H1 (cell line): ENCODE results near the gene PRMT5. TPM values are rescaled to one million over a fixed set of nuclear protein-coding genes. Genes with fewer than 3 reads are reported as not detected.

ENCODE experiments used
- CTCF ChIA-PET: fragments of 300-600 bp; sonication (Branson Sonifier 250); formaldehyde crosslinking; loops from one replicate; lab custom pipeline; 2021; ENCODE audit not compliant: partially characterized antibody; lab: Charles Lee
- POLR2A ChIA-PET: fragments of 300-600 bp; sonication (Branson Sonifier 250); formaldehyde crosslinking; loops from one replicate; lab custom pipeline; 2021; ENCODE audit warnings: inconsistent platforms; ENCODE audit not compliant: partially characterized antibody; lab: Charles Lee
- DNase-seq, 2 experiments: peaks; one replicate each; pipeline versions ENCODE4 v3.0.0 to v3.0.0-alpha.2; 2010 to 2022; ENCODE audit warnings: low spot score in 2 of 2, low read depth in 1 of 2, mixed read lengths in 1 of 2
- FAIRE-seq: peaks from 2 replicates; lab custom pipeline; 2011; peaks lifted over from hg19 to GRCh38; lab: Jason Lieb, UNC
- H2AFZ ChIP-seq: 2 replicates; pipeline ENCODE4 v1.8.1; 2012; ENCODE audit warnings: low read length, inconsistent platforms
- H2AK5ac ChIP-seq: 2 replicates; pipeline ENCODE4 v1.6.1; 2013; ENCODE audit warnings: low read depth, low read length
- H2BK120ac ChIP-seq: replicated peaks from 2 replicates; pipeline ENCODE3; 2013; ENCODE audit warnings: low read depth, low read length, inconsistent platforms
- H2BK12ac ChIP-seq: 2 replicates; pipeline ENCODE4 v1.6.1; 2013; ENCODE audit warnings: low read depth, low read length
- H2BK15ac ChIP-seq: 2 replicates; pipeline ENCODE4 v1.6.1; 2013; ENCODE audit warnings: low read length
- H2BK20ac ChIP-seq: 2 replicates; pipeline ENCODE4 v1.6.1; 2013; ENCODE audit warnings: low read length
- H2BK5ac ChIP-seq: 2 replicates; pipeline ENCODE4 v1.6.1; 2013; ENCODE audit warnings: low read depth, low read length
- H3K14ac ChIP-seq: 2 replicates; pipeline ENCODE4 v1.6.1; 2013; ENCODE audit warnings: inconsistent platforms; ENCODE audit not compliant: insufficient read length
- H3K18ac ChIP-seq: 2 replicates; pipeline ENCODE4 v1.6.1; 2013; ENCODE audit warnings: low read length; ENCODE audit errors: extremely low read depth
- H3K23ac ChIP-seq: 2 replicates; pipeline ENCODE4 v1.6.1; 2013; ENCODE audit warnings: inconsistent platforms; ENCODE audit not compliant: insufficient read length
- H3K23me2 ChIP-seq: 2 replicates; pipeline ENCODE4 v1.6.1; 2013; ENCODE audit warnings: low read depth, low read length
- H3K27ac ChIP-seq: 2 replicates; pipeline ENCODE4 v1.6.1; 2011; ENCODE audit warnings: low read depth, low read length, inconsistent platforms
- H3K27me3 ChIP-seq, 4 experiments: replicated peaks in 1 of 4; 1 replicate in 1 of 4; 2 replicates in 3 of 4; pipeline versions ENCODE4 v1.6.1 to v1.8.1; 2011 to 2013; ENCODE audit warnings: low read length in 3 of 4, mild to moderate bottlenecking in 3 of 4, inconsistent platforms in 2 of 4, mixed read lengths in 2 of 4, moderate library complexity in 1 of 4; ENCODE audit not compliant: control insufficient read depth in 3 of 4, insufficient read depth in 3 of 4; ENCODE audit errors: extremely low read depth in 1 of 4
- H3K36me3 ChIP-seq, 4 experiments: 2 replicates each; pipeline versions ENCODE4 v1.6.1 to v1.8.1; 2011 to 2013; ENCODE audit warnings: mild to moderate bottlenecking in 4 of 4, low read length in 3 of 4, moderate library complexity in 2 of 4, control low read depth in 1 of 4, inconsistent platforms in 1 of 4; ENCODE audit not compliant: insufficient read depth in 4 of 4, control insufficient read depth in 2 of 4
- H3K4ac ChIP-seq: replicated peaks from 2 replicates; pipeline ENCODE3; 2013; ENCODE audit warnings: low read length, low read depth, mixed read lengths, inconsistent platforms; ENCODE audit not compliant: insufficient read length
- H3K4me1 ChIP-seq, 4 experiments: replicated peaks in 1 of 4; 1 replicate in 1 of 4; 2 replicates in 3 of 4; pipeline versions ENCODE4 v1.6.1 to v1.8.1; 2011 to 2013; ENCODE audit warnings: low read length in 3 of 4, inconsistent platforms in 2 of 4, mixed read lengths in 1 of 4; ENCODE audit not compliant: insufficient read depth in 4 of 4, control insufficient read depth in 3 of 4
- H3K4me2 ChIP-seq, 2 experiments: 2 replicates each; pipeline versions ENCODE4 v1.6.1 to v1.8.1; 2011 to 2013; ENCODE audit warnings: low read depth in 2 of 2, low read length in 2 of 2, control low read depth in 1 of 2, inconsistent platforms in 1 of 2, mild to moderate bottlenecking in 1 of 2; ENCODE audit not compliant: insufficient read depth in 1 of 2
- H3K4me3 ChIP-seq, 4 experiments: fragments of 200-600, 300-600 bp in 1 of 4; sonication (generic), shearing (Covaris generic), sonication (Bioruptor Twin) in 1 of 4; 2 replicates each; pipeline versions ENCODE4 v1.5.1 to v1.8.1; 2011 to 2016; ENCODE audit warnings: low read length in 4 of 4, low read depth in 3 of 4, control low read depth in 2 of 4, inconsistent platforms in 2 of 4, mild to moderate bottlenecking in 2 of 4, mixed read lengths in 1 of 4, moderate library complexity in 1 of 4; ENCODE audit not compliant: insufficient read depth in 2 of 4; ENCODE audit errors: extremely low read depth in 1 of 4
- H3K56ac ChIP-seq: replicated peaks from 2 replicates; pipeline ENCODE3; 2013; ENCODE audit warnings: low read depth, mild to moderate bottlenecking, mixed read lengths, low read length, inconsistent platforms; ENCODE audit not compliant: insufficient read length
- H3K79me1 ChIP-seq: 2 replicates; pipeline ENCODE4 v1.6.1; 2013; ENCODE audit warnings: low read depth, low read length, control low read depth
- H3K79me2 ChIP-seq, 2 experiments: 2 replicates each; pipeline versions ENCODE4 v1.6.1 to v1.8.1; 2012 to 2013; ENCODE audit warnings: low read length in 2 of 2, mild to moderate bottlenecking in 2 of 2, inconsistent platforms in 1 of 2; ENCODE audit not compliant: insufficient read depth in 2 of 2, control insufficient read depth in 1 of 2
- H3K9ac ChIP-seq, 4 experiments: replicated peaks in 1 of 4; 1 replicate in 1 of 4; 2 replicates in 3 of 4; pipeline versions ENCODE4 v1.6.1 to v1.8.1; 2011 to 2013; ENCODE audit warnings: low read depth in 3 of 4, low read length in 3 of 4, control low read depth in 2 of 4, mild to moderate bottlenecking in 2 of 4, moderate library complexity in 2 of 4, inconsistent platforms in 1 of 4; ENCODE audit errors: extremely low read depth in 1 of 4
- H3K9me3 ChIP-seq, 2 experiments: 2 replicates each; pipeline versions ENCODE4 v1.6.1 to v1.8.1; 2012 to 2013; ENCODE audit warnings: mild to moderate bottlenecking in 2 of 2, moderate library complexity in 2 of 2, control low read depth in 1 of 2, inconsistent platforms in 1 of 2, low read depth in 1 of 2, low read length in 1 of 2, mixed read lengths in 1 of 2; ENCODE audit not compliant: insufficient read depth in 2 of 2
- H4K20me1 ChIP-seq, 2 experiments: replicated peaks in 1 of 2; 2 replicates each; pipeline versions ENCODE3 to v1.8.1; 2011 to 2013; ENCODE audit warnings: inconsistent platforms in 2 of 2, low read length in 2 of 2, mild to moderate bottlenecking in 1 of 2; ENCODE audit not compliant: insufficient read depth in 2 of 2, control insufficient read depth in 1 of 2
- H4K5ac ChIP-seq: 2 replicates; pipeline ENCODE4 v1.6.1; 2013; ENCODE audit warnings: low read length, low read depth, mixed read lengths, inconsistent platforms; ENCODE audit not compliant: insufficient read length
- H4K8ac ChIP-seq: 2 replicates; pipeline ENCODE4 v1.8.0; 2013; ENCODE audit warnings: mild to moderate bottlenecking, moderate library complexity, low read length, inconsistent platforms; ENCODE audit not compliant: insufficient read depth; ENCODE audit errors: extremely low read depth
- H4K91ac ChIP-seq: replicated peaks from 2 replicates; pipeline ENCODE3; 2013; ENCODE audit warnings: low read length, mixed read lengths, inconsistent platforms; ENCODE audit not compliant: insufficient read length
- CBX5 ChIP-seq: fragments of 300-800, 300-1000 bp; sonication (generic); IDR thresholded peaks from 2 replicates; pipeline ENCODE4 v1.7.1; 2016; ENCODE audit warnings: antibody characterized with exemption, low read length, low read depth
- CBX8 ChIP-seq: fragments of 300-800, 300-1000 bp; sonication (generic); IDR thresholded peaks from 2 replicates; pipeline ENCODE4 v1.7.1; 2016; ENCODE audit warnings: low read depth, low read length, borderline replicate concordance
- CHD2 ChIP-seq: IDR thresholded peaks from 2 replicates; pipeline ENCODE4 v1.6.1; 2012; ENCODE audit warnings: low read length, improper control_type of control experiment
- CTCF ChIP-seq, 3 experiments: IDR thresholded peaks; 1 replicate in 2 of 3; 2 replicates in 1 of 3; pipeline versions ENCODE4 v1.5.1 to v1.6.1; 2011; ENCODE audit warnings: low read length in 3 of 3, mild to moderate bottlenecking in 3 of 3, inconsistent platforms in 2 of 3, low read depth in 1 of 3, moderate library complexity in 1 of 3; ENCODE audit not compliant: insufficient read depth in 1 of 3; ENCODE audit errors: control extremely low read depth in 1 of 3
- FOSL1 ChIP-seq: IDR thresholded peaks from 2 replicates; pipeline ENCODE4 v1.6.1; 2011; ENCODE audit warnings: mild to moderate bottlenecking, low read depth, low read length, moderate library complexity; ENCODE audit not compliant: insufficient read depth
- GABPA ChIP-seq: IDR thresholded peaks from 2 replicates; pipeline ENCODE4 v1.6.1; 2011; ENCODE audit warnings: mild to moderate bottlenecking, low read length, moderate library complexity, borderline replicate concordance; ENCODE audit not compliant: insufficient read depth
- HDAC2 ChIP-seq, 2 experiments: fragments of 300-600 bp in 1 of 2; sonication (generic) in 1 of 2; IDR thresholded peaks; 2 replicates each; pipeline ENCODE4 v1.6.1; 2011 to 2012; ENCODE audit warnings: low read depth in 2 of 2, low read length in 2 of 2, mild to moderate bottlenecking in 2 of 2, moderate library complexity in 2 of 2, borderline replicate concordance in 1 of 2, inconsistent platforms in 1 of 2
- KDM4A ChIP-seq: IDR thresholded peaks from one replicate; pipeline ENCODE4 v1.7.1; 2012; ENCODE audit warnings: low read depth, mild to moderate bottlenecking, moderate library complexity, low read length, inconsistent platforms; ENCODE audit not compliant: severe bottlenecking
- KDM5A ChIP-seq: fragments of 200-600 bp; IDR thresholded peaks from 2 replicates; pipeline ENCODE4 v1.7.1; 2012; ENCODE audit warnings: mild to moderate bottlenecking, low read length, inconsistent platforms, mixed read lengths
- MAFK ChIP-seq: IDR thresholded peaks from 2 replicates; pipeline ENCODE4 v1.6.1; 2012; ENCODE audit warnings: low read depth, mild to moderate bottlenecking, improper control_type of control experiment, low read length
- WGBS, 2 experiments: shearing (Covaris generic) in 1 of 2; methylation state at CpG; one replicate each; pipeline versions ENCODE4 v1.1.6 to v1.1.7; 2013 to 2015; ENCODE audit warnings: low lambda C conversion rate in 2 of 2, mixed read lengths in 2 of 2, inconsistent platforms in 1 of 2, low coverage in 1 of 2, missing lambda C conversion rate in 1 of 2; ENCODE audit not compliant: insufficient replicate concordance in 2 of 2, insufficient coverage in 1 of 2, insufficient read length in 1 of 2; ENCODE audit errors: extremely low coverage in 1 of 2, missing lambda C conversion rate in 1 of 2; 5-methylcytosine and 5-hydroxymethylcytosine counted together
- polyA plus RNA-seq, 7 experiments: library from polyadenylated mRNA; depleted of rRNA in 3 of 7; stranded (reverse) in 5 of 7; unstranded in 2 of 7; fragments of >200 nt in 5 of 7; fragments of 200-250 nt in 2 of 7; gene quantifications; 1 replicate in 5 of 7; 2 replicates in 1 of 7; 4 replicates in 1 of 7; pipeline versions ENCODE4 v1.2.1 to v1.2.3, GENCODE V29; 2011 to 2013; ENCODE audit warnings: missing spikeins in 2 of 7, mixed read lengths in 2 of 7
- total RNA-seq: library from RNA; stranded (reverse); fragmentation: NEBNext Ultra II Directional; extraction: Animal tissue kit (Norgen Biotek cat#: 25700); gene quantifications from 2 replicates; pipeline ENCODE4 v1.2.1, GENCODE V29; 2021

The PRMT5 gene
- total and polyA plus RNA-seq, 2 of the 8 experiments (the other 6 are each of a cell fraction or from before 2014, with no cell fraction given): 171 to 402 TPM

DNA sequence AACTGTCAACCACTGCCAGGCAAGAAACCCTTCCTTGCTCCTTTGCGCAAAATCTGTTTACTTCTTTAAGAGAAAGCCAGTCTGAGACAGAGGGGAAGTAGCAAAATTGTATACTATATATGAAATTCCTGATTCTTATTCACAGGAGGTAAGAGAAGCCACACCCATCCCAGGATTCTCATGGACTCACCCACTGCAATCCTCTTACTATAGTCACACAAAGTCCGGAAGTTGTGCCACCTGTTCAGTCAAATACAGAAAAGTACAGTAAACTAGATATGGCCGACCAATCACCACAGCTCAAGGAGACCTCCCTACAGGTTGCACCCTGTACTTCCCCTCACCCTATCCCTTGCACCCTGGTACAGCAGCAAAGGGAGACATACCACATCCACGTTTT is 2.9 kb downstream of the PRMT5 start:
- H3K23ac ChIP-seq: no peak overlapping the region
- TF ChIP-seq CHD2 (no peak), KDM5A (no peak), FOSL1 (no peak), MAFK (no peak), HDAC2 (IDR thresholded peaks at IDR 0.05; ENCODE audit: borderline replicate concordance in 1 of 2, low read depth in 2 of 2, low read length in 2 of 2) (no peak), CBX8 (no peak), KDM4A (no peak), GABPA (no peak), CBX5 (no peak), CTCF (IDR thresholded peaks at IDR 0.05; ENCODE audit: control extremely low read depth in 1 of 3, insufficient read depth in 1 of 3, low read depth in 1 of 3, low read length in 3 of 3) (no peak)
- DNase-seq: no peak
- no peak overlapping the region for H2BK12ac ChIP-seq
- H2BK20ac ChIP-seq: no peak overlapping the region
- no peak overlapping the region for H3K4me3 ChIP-seq
- no peak overlapping the region for H2AFZ ChIP-seq
- POLR2A ChIA-PET: interaction anchor here (0.9 to 4.6 kb wide), 2 partner anchors 7 to 57 kb away, joined by 3 to 67 read pairs; partner anchors contain the start of gene RBM23
- H3K23me2 ChIP-seq: peaks cover 9% of the 10 kb centered on the region
- no peak overlapping the region for H4K5ac ChIP-seq
- H2AK5ac ChIP-seq: no peak overlapping the region
- no peaks in the 10 kb centered on the region for H3K27me3 ChIP-seq
- H3K4ac ChIP-seq: no peak overlapping the region
- no peak overlapping the region for H2BK5ac ChIP-seq
- no peak overlapping the region for H2BK120ac ChIP-seq
- H3K14ac ChIP-seq: no peak overlapping the region
- no peak overlapping the region for H4K8ac ChIP-seq
- CTCF ChIA-PET: interaction anchor here (0.7 to 1.9 kb wide), 4 partner anchors 26 to 143 kb away, joined by 3 to 5 read pairs (median 4); no protein-coding TSS in a partner anchor
- H3K4me2 ChIP-seq: no peak overlapping the region
- peaks cover 30 to 56% (median 46%) of the 10 kb centered on the region in 4 experiments for H3K36me3 ChIP-seq
- peaks cover 0 to 2% of the 10 kb centered on the region in 2 experiments for H4K20me1 ChIP-seq
- H3K18ac ChIP-seq: no peak overlapping the region
- H2BK15ac ChIP-seq: 0 out of 2 replicates have a peak overlapping the region, but pooled peaks have one; percentile 10
- H3K9ac ChIP-seq: no peak overlapping the region
- peaks cover 5 to 21% of the 10 kb centered on the region in 2 experiments for H3K79me2 ChIP-seq
- H4K91ac ChIP-seq: no peak overlapping the region
- peaks cover 0 to 3% (median 1%) of the 10 kb centered on the region in 4 experiments; a peak in 3 of 7 replicates for H3K4me1 ChIP-seq
- WGBS, 2 experiments: 91% methylated on average over 4 of the region's 4 CpGs; no CpG with 5 or more reads in 1 of the 2 experiments
- H3K27ac ChIP-seq: no peak overlapping the region
- no peak for FAIRE-seq
- H3K79me1 ChIP-seq: peaks cover 5% of the 10 kb centered on the region; the same call in 1 of the 2 replicates
- H3K56ac ChIP-seq: no peak overlapping the region
- H3K9me3 ChIP-seq: no peaks in the 10 kb centered on the region
